GM12872 (cell line): ENCODE data around the gene DCST2.

Experiments used
- TF ChIP-seq, protein P1 (sequence below): IDR thresholded peaks from 3 replicates; pipeline ENCODE4 v1.5.1; 2011; ENCODE audit warnings: low read depth, mild to moderate bottlenecking, low read length, moderate library complexity; ENCODE audit not compliant: insufficient read depth

DCST2 gene

DNA sequence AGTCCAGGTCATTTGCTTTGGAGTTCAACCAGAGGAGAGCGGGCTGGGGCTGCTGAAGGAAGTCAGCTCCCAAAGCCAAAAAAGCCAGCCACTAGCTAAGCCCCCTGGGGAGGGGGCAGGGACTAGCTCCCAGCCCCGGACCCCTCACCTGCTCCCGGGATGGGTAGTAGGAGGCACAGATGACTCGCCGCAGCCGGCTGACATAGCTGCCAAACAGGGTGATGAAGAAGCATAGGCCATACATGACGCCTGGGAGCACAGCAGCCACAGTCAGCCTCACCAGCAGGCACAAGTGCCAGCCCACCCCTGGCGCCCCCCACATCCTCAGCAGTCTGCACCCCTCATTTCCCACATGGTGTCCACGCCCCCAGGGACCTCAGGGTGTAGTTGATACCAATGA is 7.4 kb downstream of the DCST2 start:
- TF ChIP-seq, protein P1, sequence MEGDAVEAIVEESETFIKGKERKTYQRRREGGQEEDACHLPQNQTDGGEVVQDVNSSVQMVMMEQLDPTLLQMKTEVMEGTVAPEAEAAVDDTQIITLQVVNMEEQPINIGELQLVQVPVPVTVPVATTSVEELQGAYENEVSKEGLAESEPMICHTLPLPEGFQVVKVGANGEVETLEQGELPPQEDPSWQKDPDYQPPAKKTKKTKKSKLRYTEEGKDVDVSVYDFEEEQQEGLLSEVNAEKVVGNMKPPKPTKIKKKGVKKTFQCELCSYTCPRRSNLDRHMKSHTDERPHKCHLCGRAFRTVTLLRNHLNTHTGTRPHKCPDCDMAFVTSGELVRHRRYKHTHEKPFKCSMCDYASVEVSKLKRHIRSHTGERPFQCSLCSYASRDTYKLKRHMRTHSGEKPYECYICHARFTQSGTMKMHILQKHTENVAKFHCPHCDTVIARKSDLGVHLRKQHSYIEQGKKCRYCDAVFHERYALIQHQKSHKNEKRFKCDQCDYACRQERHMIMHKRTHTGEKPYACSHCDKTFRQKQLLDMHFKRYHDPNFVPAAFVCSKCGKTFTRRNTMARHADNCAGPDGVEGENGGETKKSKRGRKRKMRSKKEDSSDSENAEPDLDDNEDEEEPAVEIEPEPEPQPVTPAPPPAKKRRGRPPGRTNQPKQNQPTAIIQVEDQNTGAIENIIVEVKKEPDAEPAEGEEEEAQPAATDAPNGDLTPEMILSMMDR = no peak

DNA sequence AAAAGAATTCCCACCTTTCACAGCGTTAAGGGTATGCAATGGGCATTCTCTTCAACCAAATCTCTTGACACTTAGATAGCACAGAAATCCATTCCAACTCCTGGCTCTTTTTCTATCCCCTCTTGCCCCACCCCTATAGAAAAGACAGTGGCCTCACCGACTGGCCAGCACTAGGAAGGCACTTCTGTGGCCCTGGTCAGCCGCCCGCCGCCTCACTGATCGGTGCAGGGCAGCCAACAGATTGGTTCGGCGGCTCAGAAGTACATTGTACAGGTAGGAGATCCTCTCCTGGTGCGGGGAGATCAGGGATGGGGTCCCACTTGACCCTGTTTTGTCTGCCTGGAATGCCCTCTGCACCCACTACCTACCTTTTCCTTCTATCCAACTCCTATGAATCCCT is 9.3 kb downstream of the DCST2 start:
- TF ChIP-seq, protein P1 = no peak

DNA sequence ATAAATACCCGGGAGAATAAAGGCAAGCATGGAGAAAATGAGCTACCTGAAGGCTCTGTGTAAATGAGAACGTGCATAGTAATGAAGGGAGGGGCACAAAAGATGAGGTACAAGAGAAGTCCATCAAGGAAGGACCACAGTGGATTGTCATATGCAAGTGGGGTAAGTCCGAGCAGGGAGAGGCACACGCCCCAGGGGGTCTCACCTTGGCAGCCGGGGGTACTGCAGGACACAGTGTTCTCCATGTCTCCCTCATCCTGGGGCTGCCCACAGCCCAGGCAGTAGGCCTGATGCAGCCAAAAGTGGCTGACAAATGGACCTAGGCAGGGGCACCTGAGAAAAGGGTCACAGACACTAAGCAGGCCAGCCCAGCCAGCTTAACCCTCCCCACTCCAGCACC is 10.0 kb downstream of the DCST2 start:
- TF ChIP-seq, protein P1 = no peak

DNA sequence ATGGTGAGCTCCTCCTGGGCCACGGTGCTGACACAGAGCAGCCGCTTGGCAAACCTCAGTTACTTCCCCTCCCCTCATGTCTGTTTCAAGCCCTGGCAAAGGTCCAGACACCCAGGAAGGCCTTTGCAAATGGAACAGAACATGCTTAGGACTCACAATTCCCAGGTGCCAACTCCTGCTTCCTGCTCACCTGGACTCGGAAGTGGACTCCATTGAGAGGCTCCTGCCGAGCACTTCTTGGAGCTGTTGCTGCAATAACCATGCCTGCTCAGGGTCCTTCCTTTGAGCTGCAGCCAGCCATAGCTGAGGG is 10.7 kb downstream of the DCST2 start:
- TF ChIP-seq, protein P1 = no peak

DNA sequence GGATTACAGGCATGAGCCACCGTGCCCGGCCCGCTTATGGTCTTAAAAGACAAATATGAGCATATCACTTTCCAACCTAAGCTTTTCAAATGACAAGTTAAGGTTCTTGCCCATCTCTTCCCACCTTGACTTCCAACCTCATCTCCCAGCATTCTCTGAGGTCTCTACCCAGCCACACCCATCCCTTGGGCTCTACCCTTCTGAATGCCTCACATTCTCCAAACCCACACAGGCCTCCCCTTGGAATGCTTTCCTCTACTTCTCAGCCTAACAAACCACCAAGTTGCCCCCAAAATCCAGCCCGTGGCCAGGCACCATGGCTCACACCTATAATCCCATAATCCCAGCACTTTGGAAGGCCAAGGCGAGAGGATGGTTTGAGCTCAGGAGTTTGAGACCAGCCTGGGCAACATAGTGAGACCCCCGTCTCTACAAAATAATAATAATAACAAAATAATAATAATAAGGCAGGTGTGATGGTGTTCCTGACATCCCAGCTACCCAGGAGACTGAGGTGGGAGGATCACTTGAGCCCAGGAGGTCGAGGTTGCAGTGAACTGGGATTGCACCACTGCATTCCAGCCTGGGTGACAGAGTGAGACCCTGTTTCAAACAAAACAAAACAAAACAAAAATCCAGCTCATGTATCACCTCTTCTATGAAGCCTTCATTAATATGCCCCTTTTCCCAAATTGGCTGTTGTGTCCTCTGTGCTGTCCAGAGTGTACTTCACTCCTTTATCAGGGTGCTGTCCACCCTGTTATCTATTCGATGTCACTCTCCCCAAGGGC is 11.2 kb downstream of the DCST2 start:
- TF ChIP-seq, protein P1 = no peak

DNA sequence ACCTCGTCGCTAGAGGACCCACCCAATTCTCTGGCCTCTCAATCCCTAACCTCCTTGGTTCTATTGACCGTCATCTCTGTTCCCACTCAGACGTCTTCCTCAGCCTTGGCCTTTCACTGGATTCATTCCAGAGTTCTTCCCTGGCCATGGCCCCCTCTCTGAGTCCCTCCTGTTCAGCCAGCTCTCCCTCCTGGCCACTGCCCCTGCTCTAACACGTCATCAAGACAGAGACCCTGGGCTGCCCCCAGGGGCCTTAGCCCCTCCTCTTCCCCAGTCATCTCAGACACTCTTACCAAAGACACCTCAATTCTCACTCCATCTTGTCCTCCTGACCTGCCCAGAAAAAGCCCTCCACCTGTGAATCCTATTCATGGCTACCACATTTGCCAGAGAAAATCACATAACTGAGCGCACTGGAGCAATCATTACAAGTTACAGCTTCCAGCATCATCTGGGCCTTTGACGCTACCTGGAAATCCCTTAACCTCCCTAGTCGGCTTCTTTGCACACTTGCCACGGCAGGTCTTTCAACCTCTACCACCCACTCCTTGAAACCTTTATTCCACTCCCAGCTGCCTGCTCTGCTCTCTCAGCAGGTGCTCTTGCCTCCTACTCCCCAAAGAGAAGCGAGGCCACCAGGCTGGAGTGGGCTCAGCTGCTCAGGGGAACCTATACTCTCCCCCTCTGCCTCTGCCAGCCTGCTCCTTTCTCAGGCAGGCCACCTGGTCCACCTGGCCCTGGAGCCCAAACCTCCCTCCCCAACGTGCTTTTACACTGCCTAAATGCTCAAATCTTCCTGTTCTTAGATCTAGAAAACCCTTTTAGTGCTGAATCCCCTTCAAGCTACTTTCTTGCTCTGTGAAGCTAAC is 14.0 kb downstream of the DCST2 start:
- TF ChIP-seq, protein P1 = no peak

DNA sequence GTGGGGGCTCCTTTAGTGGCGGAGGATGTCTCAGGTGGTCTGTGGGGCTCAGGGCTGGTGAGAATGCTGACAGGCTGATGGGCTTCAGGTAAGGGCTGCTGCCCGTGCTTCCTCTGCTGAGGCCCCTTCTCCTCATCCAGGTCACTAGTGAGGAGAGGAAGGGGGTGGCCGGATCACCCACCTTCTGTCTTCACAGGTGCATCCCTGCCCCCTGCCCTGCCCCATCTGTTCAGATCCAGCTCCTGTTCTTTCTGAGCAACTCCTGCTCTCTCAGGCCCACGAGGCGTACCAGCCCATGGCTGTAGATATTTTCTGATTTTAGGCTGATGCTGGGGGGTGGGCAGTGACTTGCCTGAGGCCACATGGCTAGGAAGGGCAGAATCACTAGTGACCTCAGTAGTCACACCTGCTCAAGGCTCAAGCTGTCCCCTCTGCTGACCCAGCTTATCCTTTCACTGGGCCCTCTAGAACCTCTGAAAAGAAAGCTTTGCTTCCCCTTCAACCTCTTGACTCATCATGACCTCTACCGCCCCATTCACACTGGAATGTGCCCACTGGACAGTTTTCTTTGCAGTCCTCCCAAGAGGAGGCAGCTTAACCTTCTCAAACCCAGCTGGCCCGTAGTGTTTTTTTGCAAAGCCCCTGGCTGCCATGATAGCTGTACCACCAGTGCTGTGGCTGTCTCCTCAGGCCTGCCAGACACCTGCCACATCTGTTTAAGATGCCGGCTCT is 14.8 kb downstream of the DCST2 start:
- TF ChIP-seq, protein P1 = no peak
